Measurements from ENCODE around the gene NRXN3. TPM values are rescaled to one million over a fixed set of nuclear protein-coding genes. Genes with fewer than 3 reads are reported as not detected.

Gene NRXN3
- total RNA-seq, 1 experiment from 2014 or later, result 1.1 TPM

DNA sequence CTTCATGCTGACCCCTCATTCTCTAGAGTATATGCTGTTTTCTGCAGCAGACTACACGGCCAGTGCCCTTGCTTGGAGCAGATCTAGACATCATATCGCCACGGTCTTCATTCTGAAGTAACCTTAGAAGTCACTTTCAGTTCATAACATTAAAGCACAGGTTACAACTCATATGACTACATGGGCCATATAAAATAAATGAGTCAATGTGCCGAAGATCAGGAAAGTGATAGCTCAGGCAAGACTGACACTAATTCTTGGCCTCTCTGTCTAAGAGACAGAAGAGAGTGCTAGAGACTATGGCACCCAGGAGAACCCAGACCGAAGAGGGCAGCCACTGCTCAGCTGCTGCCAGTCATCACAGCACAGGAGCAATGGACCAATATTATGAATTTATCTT is 1431.4 kb downstream of the NRXN3 start:
- intact Hi-C loops (cut with micrococcal nuclease), result no loop called here
- no TSS peak for BruUV-seq (replicated peaks)
- POLR2A ChIA-PET (ENCODE audit: unreplicated experiment), result no interaction called here
- Histone ChIP-seq H3F3A (ENCODE audit: low read length, unreplicated experiment) (no peaks in the 10 kb centered on the region), H3K79me2 (ENCODE audit: low read length) (no peaks in the 10 kb centered on the region), H3K27me3 (ENCODE audit: low read length) (no peaks in the 10 kb centered on the region), H3K9me2 (replicated peaks; ENCODE audit: low read length) (no peaks in the 10 kb centered on the region), H2AFZ (ENCODE audit: low read length) (no peak overlapping the region), H4K20me1 (ENCODE audit: low read length) (no peaks in the 10 kb centered on the region), H3K4me2 (ENCODE audit: low read length) (no peak overlapping the region), H3K4me3 (ENCODE audit: low read length) (no peak overlapping the region), H3K9ac (ENCODE audit: low read length) (no peak overlapping the region), H3K9me3 (ENCODE audit: low read length) (no peaks in the 10 kb centered on the region), H3K4me1 (ENCODE audit: insufficient read depth, low read length) (no peaks in the 10 kb centered on the region), H3K36me3 (ENCODE audit: low read depth, low read length) (no peaks in the 10 kb centered on the region), H3K27ac (ENCODE audit: low read length) (no peak overlapping the region)
- CTCF ChIA-PET, result interaction anchor here (0.5 kb wide), 1 partner anchor 87 kb away, joined by 3 read pairs; no protein-coding TSS in a partner anchor
- no peak for TF ChIP-seq EZH2 (IDR thresholded peaks at IDR 0.05; ENCODE audit: low read length, unreplicated experiment)
- no peak for TF ChIP-seq EZH2phosphoT487 (IDR thresholded peaks at IDR 0.05; ENCODE audit: borderline replicate concordance, low read length)
- no peak for TF ChIP-seq CTCF (conservative IDR thresholded peaks at IDR 0.05; ENCODE audit: low read depth, low read length)
- DNase-seq (no peak), ATAC-seq (no peak)

DNA sequence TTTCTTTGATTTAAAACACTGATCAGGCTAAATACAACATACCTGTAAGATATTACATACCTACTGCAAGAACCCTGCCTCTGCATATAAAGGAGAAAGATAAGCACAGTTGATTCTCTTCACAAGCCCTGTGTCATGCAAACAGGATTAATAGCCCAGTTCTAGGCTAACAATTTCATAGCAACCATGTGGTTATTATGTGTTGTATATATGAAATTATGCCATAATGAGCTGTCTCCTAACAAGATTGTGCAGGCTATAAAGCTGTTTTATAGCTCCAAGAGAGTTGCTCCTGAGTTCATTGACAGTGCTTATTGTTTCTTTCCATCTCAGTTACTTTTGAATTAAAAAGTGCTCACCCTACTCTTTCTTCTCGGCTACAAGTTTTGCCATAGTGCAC is 1431.9 kb downstream of the NRXN3 start:
- H3K27ac ChIP-seq (ENCODE audit: low read length), result no peak overlapping the region
- peak; percentile 59 for ATAC-seq
- no peaks in the 10 kb centered on the region for H3K9me3 ChIP-seq (ENCODE audit: low read length)
- no peaks in the 10 kb centered on the region for H4K20me1 ChIP-seq (ENCODE audit: low read length)
- POLR2A ChIA-PET (ENCODE audit: unreplicated experiment), result interaction anchor here (0.6 kb wide), 1 partner anchor 106 kb away, joined by 3 read pairs; no protein-coding TSS in a partner anchor
- H3F3A ChIP-seq (ENCODE audit: low read length, unreplicated experiment), result no peaks in the 10 kb centered on the region
- H3K4me1 ChIP-seq (ENCODE audit: insufficient read depth, low read length), result no peaks in the 10 kb centered on the region
- H2AFZ ChIP-seq (ENCODE audit: low read length), result no peak overlapping the region
- no peaks in the 10 kb centered on the region for H3K9me2 ChIP-seq (replicated peaks; ENCODE audit: low read length)
- no peaks in the 10 kb centered on the region for H3K27me3 ChIP-seq (ENCODE audit: low read length)
- no peaks in the 10 kb centered on the region for H3K79me2 ChIP-seq (ENCODE audit: low read length)
- no peak overlapping the region for H3K9ac ChIP-seq (ENCODE audit: low read length)
- no peak for TF ChIP-seq EZH2phosphoT487 (IDR thresholded peaks at IDR 0.05; ENCODE audit: borderline replicate concordance, low read length)
- TF ChIP-seq EZH2 (IDR thresholded peaks at IDR 0.05; ENCODE audit: low read length, unreplicated experiment), result no peak
- TF ChIP-seq CTCF (conservative IDR thresholded peaks at IDR 0.05; ENCODE audit: low read depth, low read length), result no peak
- no peak overlapping the region for H3K4me2 ChIP-seq (ENCODE audit: low read length)
- no peaks in the 10 kb centered on the region for H3K36me3 ChIP-seq (ENCODE audit: low read depth, low read length)
- no TSS peak for BruUV-seq (replicated peaks)
- intact Hi-C loops (cut with micrococcal nuclease), result no loop called here
- DNase-seq, result no peak
- CTCF ChIA-PET, result interaction anchor here (0.5 kb wide), 1 partner anchor 87 kb away, joined by 3 read pairs; no protein-coding TSS in a partner anchor
- no peak overlapping the region for H3K4me3 ChIP-seq (ENCODE audit: low read length)

GRCh38 chr14:79602742-79603141 is 1432.6 kb downstream of the NRXN3 start:
- no peaks in the 10 kb centered on the region for H3F3A ChIP-seq (ENCODE audit: low read length, unreplicated experiment)
- no peaks in the 10 kb centered on the region for H3K4me1 ChIP-seq (ENCODE audit: insufficient read depth, low read length)
- H3K9me2 ChIP-seq (replicated peaks; ENCODE audit: low read length), result no peaks in the 10 kb centered on the region
- no peak for ATAC-seq
- intact Hi-C loops (cut with micrococcal nuclease), result no loop called here
- no peak for DNase-seq
- no peaks in the 10 kb centered on the region for H4K20me1 ChIP-seq (ENCODE audit: low read length)
- no peaks in the 10 kb centered on the region for H3K79me2 ChIP-seq (ENCODE audit: low read length)
- H2AFZ ChIP-seq (ENCODE audit: low read length), result no peak overlapping the region
- H3K27me3 ChIP-seq (ENCODE audit: low read length), result no peaks in the 10 kb centered on the region
- ChIA-PET CTCF (no interaction called here), POLR2A (ENCODE audit: unreplicated experiment) (interaction anchor here (0.6 kb wide), 1 partner anchor 106 kb away, joined by 3 read pairs; no protein-coding TSS in a partner anchor)
- no TSS peak for BruUV-seq (replicated peaks)
- H3K4me3 ChIP-seq (ENCODE audit: low read length), result no peak overlapping the region
- H3K27ac ChIP-seq (ENCODE audit: low read length), result no peak overlapping the region
- TF ChIP-seq EZH2phosphoT487 (IDR thresholded peaks at IDR 0.05; ENCODE audit: borderline replicate concordance, low read length), result no peak
- TF ChIP-seq CTCF (conservative IDR thresholded peaks at IDR 0.05; ENCODE audit: low read depth, low read length), result no peak
- TF ChIP-seq EZH2 (IDR thresholded peaks at IDR 0.05; ENCODE audit: low read length, unreplicated experiment), result no peak
- no peak overlapping the region for H3K9ac ChIP-seq (ENCODE audit: low read length)
- no peaks in the 10 kb centered on the region for H3K36me3 ChIP-seq (ENCODE audit: low read depth, low read length)
- no peaks in the 10 kb centered on the region for H3K9me3 ChIP-seq (ENCODE audit: low read length)
- H3K4me2 ChIP-seq (ENCODE audit: low read length), result no peak overlapping the region
